K562 (cell line): ENCODE measurements around the gene NXNL2. TPM values are rescaled to one million over a fixed set of nuclear protein-coding genes. Genes with fewer than 3 reads are reported as not detected.

Experiments used
- AFF1 ChIP-seq, 2 experiments: fragments of 450-650 bp; IDR thresholded peaks; 2 replicates each; pipeline ENCODE4 v1.6.1; 2018; ENCODE audit warnings: mild to moderate bottlenecking in 2 of 2, low read depth in 1 of 2; ENCODE audit not compliant: partially characterized antibody in 2 of 2
- SFPQ ChIP-seq: fragments of 200-400 bp; formaldehyde crosslinking; IDR thresholded peaks from 2 replicates; pipeline ENCODE4 v1.6.1; 2017; ENCODE audit warnings: mild to moderate bottlenecking, low read depth, low read length, moderate library complexity
- SP2 ChIP-seq: IDR thresholded peaks from 2 replicates; pipeline ENCODE4 v1.6.1; 2011; ENCODE audit warnings: mild to moderate bottlenecking, low read depth, low read length, moderate library complexity; ENCODE audit not compliant: poor library complexity, severe bottlenecking; ENCODE audit errors: extremely low read depth
- polyA plus RNA-seq, 8 experiments: library from polyadenylated mRNA; depleted of rRNA in 4 of 8; stranded (reverse) in 5 of 8; unstranded in 3 of 8; fragments of >200 nt; fragmentation: Nextera tagmentation in 2 of 8; fragmentation: Illumina TruSeq in 1 of 8; extraction: Ambion mirVana in 2 of 8; extraction: Trizol in 1 of 8; gene quantifications; 2 replicates each; pipeline versions ENCODE4 v1.2.1 to v1.2.3, GENCODE V29; 2011 to 2014; ENCODE audit warnings: inconsistent platforms in 1 of 8, missing spikeins in 1 of 8
- total RNA-seq, 7 experiments: library from RNA; depleted of rRNA in 6 of 7; stranded (reverse); fragments of >200 nt in 6 of 7; fragmentation: Illumina TruSeq in 2 of 7; extraction: Trizol in 2 of 7; gene quantifications; 2 replicates each; pipeline versions ENCODE4 v1.2.1 to v1.2.3, GENCODE V29; 2011 to 2021; ENCODE audit warnings: low replicate concordance in 1 of 7

The NXNL2 gene
- total and polyA plus RNA-seq, 9 of the 15 experiments (the other 6 are each of a cell fraction or from before 2014, with no cell fraction given): 0.15 to 0.19 TPM; not detected in 7

GRCh38 chr9:88494983-88495721 is 39.8 kb upstream of the NXNL2 start (continued):
- TF ChIP-seq AFF1 (IDR thresholded peaks at IDR 0.05; ENCODE audit: low read depth in 1 of 2, partially characterized antibody in 2 of 2): no peak
- no peak for TF ChIP-seq SP2
- TF ChIP-seq SFPQ: no peak
